Stomach (tissue), 4 donors: ENCODE data around the gene PDSS2.

Experiments used
- CTCF ChIP-seq, 7 experiments: fragments of 450-650 bp in 4 of 7; fragments of 200-600 bp in 3 of 7; sonication (generic) in 3 of 7; IDR thresholded peaks; one replicate each; pipeline ENCODE4 v1.5.1; 2016 to 2019; ENCODE audit warnings: antibody characterized with exemption in 7 of 7, control low read depth in 2 of 7, mild to moderate bottlenecking in 1 of 7
- POLR2A ChIP-seq, 4 donors: fragments of 450-650 bp; IDR thresholded peaks; one replicate each; pipeline ENCODE4 v1.6.1; 2016; ENCODE audit warnings: antibody characterized with exemption in 4 of 4, control low read depth in 2 of 4, mild to moderate bottlenecking in 1 of 4, moderate library complexity in 1 of 4
- POLR2AphosphoS5 ChIP-seq, 3 donors: sonication (generic); formaldehyde crosslinking; IDR thresholded peaks; one replicate each; pipeline ENCODE4 v1.6.1; 2016; ENCODE audit warnings: antibody characterized with exemption in 3 of 3

DNA sequence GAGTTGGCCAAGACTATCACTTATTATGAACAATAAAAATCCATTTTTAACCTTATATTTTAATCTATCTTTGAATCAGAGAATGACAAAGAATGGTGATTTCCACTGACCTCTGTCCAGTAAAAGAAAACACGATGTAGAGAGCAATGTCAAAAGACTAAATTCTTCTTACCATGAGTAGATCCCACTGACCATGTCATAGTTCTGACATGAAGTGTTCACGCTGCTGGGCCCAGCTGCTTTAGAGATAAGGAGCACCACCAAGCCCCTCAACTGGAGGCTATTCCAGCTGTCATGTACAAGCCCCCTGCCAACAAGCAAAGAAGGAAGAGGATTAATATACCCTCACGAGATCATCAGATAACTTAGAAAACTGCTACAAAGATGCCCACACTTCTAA lies 125.3 kb downstream of the PDSS2 start:
- TF ChIP-seq CTCF (IDR thresholded peaks at IDR 0.05) (no peak), POLR2AphosphoS5 (IDR thresholded peaks at IDR 0.05) (no peak), POLR2A (IDR thresholded peaks at IDR 0.05) (no peak)
